ENCODE data around the gene POFUT2. TPM values are rescaled to one million over a fixed set of nuclear protein-coding genes. Genes with fewer than 3 reads are reported as not detected.
"Not testable (repeated sequence)": the region's sequence is repeated elsewhere in the genome, so short reads cannot be mapped to it uniquely, and the experiment has no call there.

The POFUT2 gene
- total and polyA plus RNA-seq, 12 donors, result 12.7 to 20.6 (median 16.9) TPM

GRCh38 chr21:45309069-45309986, 21.6 kb upstream of the POFUT2 start:
- intact Hi-C loops (cut with DNase I), result loop anchor here in 3 of 10 donors (5.0 to 10.0 kb wide), 3 partner anchors 45 to 128 kb away; no protein-coding TSS in a partner anchor

GRCh38 chr21:45308194-45309068, 20.7 kb upstream of the POFUT2 start:
- no peak for TF ChIP-seq CTCF (IDR thresholded peaks at IDR 0.05)
- peak overlapping the region in 9 of 10 donors; percentile 57 to 89 (median 66) for H3K27ac ChIP-seq
- intact Hi-C loops (cut with DNase I), result loop anchor here in 3 of 10 donors (5.0 to 10.0 kb wide), 3 partner anchors 46 to 129 kb away; no protein-coding TSS in a partner anchor
- peaks cover 0 to 6% (median 0%) of the 10 kb centered on the region in 11 donors for H3K9me3 ChIP-seq
- peaks cover 14 to 45% (median 35%) of the 10 kb centered on the region in 9 donors for H3K4me1 ChIP-seq
- peak in 4 of 8 donors; percentile 16 to 35 (median 28) for ATAC-seq
- DNase-seq, result peak in 1 of 2 donors; percentile 32
- 65 to 79% methylated on average over 27 of the region's 27 CpGs for WGBS, 2 donors
- no peaks in the 10 kb centered on the region for H3K36me3 ChIP-seq
- H3K27me3 ChIP-seq, result no peaks in the 10 kb centered on the region
- H3K4me3 ChIP-seq, result no peak overlapping the region

More at GRCh38 chr21:45309069-45309986, 21.6 kb upstream of the POFUT2 start:
- peak; percentile 25 to 69 (median 50) for ATAC-seq
- Histone ChIP-seq H3K27me3 (no peaks in the 10 kb centered on the region), H3K4me3 (no peak overlapping the region), H3K9me3 (peaks cover 0 to 6% (median 0%) of the 10 kb centered on the region in 11 donors), H3K36me3 (no peaks in the 10 kb centered on the region), H3K4me1 (peaks cover 14 to 45% (median 35%) of the 10 kb centered on the region in 9 donors), H3K27ac (peak overlapping the region; percentile 31 to 89 (median 64))
- peak; percentile 77 to 81 for DNase-seq
- peak; percentile 54 to 83 (median 74) for TF ChIP-seq CTCF (IDR thresholded peaks at IDR 0.05)
- WGBS, 2 donors, result 55 to 59% methylated on average over 27 of the region's 27 CpGs

- Histone ChIP-seq H3K27ac (peak overlapping the region; percentile 15 to 89 (median 84)), H3K4me1 (peaks cover 14 to 53% (median 42%) of the 10 kb centered on the region in 9 donors)
- not testable (repeated sequence) for DNase-seq, H3K9me3 ChIP-seq, ATAC-seq, H3K36me3 ChIP-seq, H3K4me3 ChIP-seq, H3K27me3 ChIP-seq
- WGBS, 2 donors, result 87 to 89% methylated on average over 17 of the region's 17 CpGs
- intact Hi-C loops (cut with DNase I), result loop anchor here in 3 of 10 donors (5.0 to 10.0 kb wide), 3 partner anchors 47 to 130 kb away; no protein-coding TSS in a partner anchor
Observed at GRCh38 chr21:45307597-45308158, 20.0 kb upstream of the POFUT2 start.

- Histone ChIP-seq H3K9me3 (peaks cover 0 to 2% (median 0%) of the 10 kb centered on the region in 11 donors), H3K4me3 (peak overlapping the region in 1 of 10 donors; percentile 17), H3K27ac (peak overlapping the region; percentile 60 to 89 (median 84)), H3K4me1 (peaks cover 14 to 59% (median 45%) of the 10 kb centered on the region in 9 donors), H3K36me3 (no peaks in the 10 kb centered on the region), H3K27me3 (no peaks in the 10 kb centered on the region)
- TF ChIP-seq CTCF (IDR thresholded peaks at IDR 0.05), result no peak
- ATAC-seq (peak; percentile 67 to 79 (median 74)), DNase-seq (peak; percentile 83 to 89)
- intact Hi-C loops (cut with DNase I), result loop anchor here in 3 of 10 donors (5.0 to 10.0 kb wide), 3 partner anchors 48 to 130 kb away; no protein-coding TSS in a partner anchor
- WGBS, 2 donors, result 51 to 59% methylated on average over 33 of the region's 33 CpGs
Observed at GRCh38 chr21:45306832-45307571, 19.3 kb upstream of the POFUT2 start.
